ENCODE data around the gene PYGL. TPM values are rescaled to one million over a fixed set of nuclear protein-coding genes. Genes with fewer than 3 reads are reported as not detected.

PYGL gene
- total RNA-seq, 1 experiment from 2014 or later = 41.2 TPM

GRCh38 chr14:50974118-50974517 lies 29.8 kb upstream of the PYGL start:
- no peaks in the 10 kb centered on the region for H3K4me1 Mint-ChIP-seq (ENCODE audit: low read depth, unreplicated experiment)
- no peak for TF ChIP-seq CTCF (IDR thresholded peaks at IDR 0.05; ENCODE audit: unreplicated experiment)
- H3K27ac Mint-ChIP-seq (ENCODE audit: unreplicated experiment) = no peak overlapping the region
- H3K27me3 Mint-ChIP-seq (ENCODE audit: unreplicated experiment) = peaks cover 12% of the 10 kb centered on the region
- no peaks in the 10 kb centered on the region for H3K9me3 Mint-ChIP-seq (ENCODE audit: low read depth, unreplicated experiment)
- no peaks in the 10 kb centered on the region for H3K36me3 Mint-ChIP-seq (ENCODE audit: insufficient read depth, unreplicated experiment)
- no TSS peak for BruUV-seq (replicated peaks)
- CTCF ChIA-PET = interaction anchor here (0.6 kb wide), 2 partner anchors 122 to 586 kb away, joined by 3 read pairs; no protein-coding TSS in a partner anchor
- H3K4me3 Mint-ChIP-seq (ENCODE audit: low read depth, unreplicated experiment) = no peak overlapping the region
- no peak for DNase-seq
- intact Hi-C loops (cut with micrococcal nuclease; ENCODE audit: unreplicated experiment) = no loop called here

DNA sequence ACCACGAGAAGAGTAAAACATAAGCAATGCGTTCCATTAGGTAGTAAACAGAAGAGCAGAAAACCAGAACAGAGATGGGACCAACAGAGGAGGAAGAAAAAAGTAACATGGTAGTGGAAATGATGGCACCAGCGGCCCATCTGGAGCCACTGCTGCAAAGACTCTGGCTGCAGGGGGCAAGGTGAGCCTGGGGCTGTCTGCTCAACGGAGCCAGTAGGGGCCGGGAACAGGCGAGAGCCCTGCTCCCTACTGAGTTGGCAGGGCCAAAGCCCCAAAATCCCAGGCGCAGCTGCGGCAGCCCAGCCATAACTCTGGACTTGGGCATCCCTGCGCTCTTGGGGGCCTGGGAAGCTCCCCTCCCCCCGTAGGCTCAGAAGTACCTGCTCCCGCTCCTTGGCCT lies 28.5 kb upstream of the PYGL start:
- BruUV-seq (replicated peaks) = no TSS peak
- H3K36me3 Mint-ChIP-seq (ENCODE audit: insufficient read depth, unreplicated experiment) = no peaks in the 10 kb centered on the region
- intact Hi-C loops (cut with micrococcal nuclease; ENCODE audit: unreplicated experiment) = no loop called here
- peaks cover 12% of the 10 kb centered on the region for H3K27me3 Mint-ChIP-seq (ENCODE audit: unreplicated experiment)
- DNase-seq = no peak
- no peak overlapping the region for H3K27ac Mint-ChIP-seq (ENCODE audit: unreplicated experiment)
- CTCF ChIA-PET = no interaction called here
- H3K4me1 Mint-ChIP-seq (ENCODE audit: low read depth, unreplicated experiment) = no peaks in the 10 kb centered on the region
- no peaks in the 10 kb centered on the region for H3K9me3 Mint-ChIP-seq (ENCODE audit: low read depth, unreplicated experiment)
- TF ChIP-seq CTCF (IDR thresholded peaks at IDR 0.05; ENCODE audit: unreplicated experiment) = no peak
- no peak overlapping the region for H3K4me3 Mint-ChIP-seq (ENCODE audit: low read depth, unreplicated experiment)

- DNase-seq = no peak
- no TSS peak for BruUV-seq (replicated peaks)
- TF ChIP-seq CTCF (IDR thresholded peaks at IDR 0.05; ENCODE audit: unreplicated experiment) = no peak
- no peaks in the 10 kb centered on the region for H3K4me1 Mint-ChIP-seq (ENCODE audit: low read depth, unreplicated experiment)
- H3K27ac Mint-ChIP-seq (ENCODE audit: unreplicated experiment) = no peak overlapping the region
- intact Hi-C loops (cut with micrococcal nuclease; ENCODE audit: unreplicated experiment) = no loop called here
- peaks cover 12% of the 10 kb centered on the region for H3K27me3 Mint-ChIP-seq (ENCODE audit: unreplicated experiment)
- no peaks in the 10 kb centered on the region for H3K9me3 Mint-ChIP-seq (ENCODE audit: low read depth, unreplicated experiment)
- H3K4me3 Mint-ChIP-seq (ENCODE audit: low read depth, unreplicated experiment) = no peak overlapping the region
- CTCF ChIA-PET = no interaction called here
- no peaks in the 10 kb centered on the region for H3K36me3 Mint-ChIP-seq (ENCODE audit: insufficient read depth, unreplicated experiment)
These were observed 26.9 kb upstream of the PYGL start for GRCh38 chr14:50970886-50971781.

GRCh38 chr14:50967790-50968189 lies 23.5 kb upstream of the PYGL start:
- no peaks in the 10 kb centered on the region for H3K9me3 Mint-ChIP-seq (ENCODE audit: low read depth, unreplicated experiment)
- TF ChIP-seq CTCF (IDR thresholded peaks at IDR 0.05; ENCODE audit: unreplicated experiment) = no peak
- H3K4me1 Mint-ChIP-seq (ENCODE audit: low read depth, unreplicated experiment) = peaks cover 22% of the 10 kb centered on the region
- intact Hi-C loops (cut with micrococcal nuclease; ENCODE audit: unreplicated experiment) = no loop called here
- CTCF ChIA-PET = interaction anchor here (0.6 to 0.7 kb wide), 2 partner anchors 37 to 107 kb away, joined by 3 read pairs; no protein-coding TSS in a partner anchor
- no peak overlapping the region for H3K4me3 Mint-ChIP-seq (ENCODE audit: low read depth, unreplicated experiment)
- H3K27ac Mint-ChIP-seq (ENCODE audit: unreplicated experiment) = no peak overlapping the region
- no TSS peak for BruUV-seq (replicated peaks)
- H3K36me3 Mint-ChIP-seq (ENCODE audit: insufficient read depth, unreplicated experiment) = no peaks in the 10 kb centered on the region
- DNase-seq = no peak
- peaks cover 9% of the 10 kb centered on the region for H3K27me3 Mint-ChIP-seq (ENCODE audit: unreplicated experiment)

Data from Calu3 (cell line).